ENCODE measurements around the gene CKAP5.
"Not testable (repeated sequence)": the region's sequence is repeated elsewhere in the genome, so short reads cannot be mapped to it uniquely, and the experiment has no call there.

Gene CKAP5

DNA sequence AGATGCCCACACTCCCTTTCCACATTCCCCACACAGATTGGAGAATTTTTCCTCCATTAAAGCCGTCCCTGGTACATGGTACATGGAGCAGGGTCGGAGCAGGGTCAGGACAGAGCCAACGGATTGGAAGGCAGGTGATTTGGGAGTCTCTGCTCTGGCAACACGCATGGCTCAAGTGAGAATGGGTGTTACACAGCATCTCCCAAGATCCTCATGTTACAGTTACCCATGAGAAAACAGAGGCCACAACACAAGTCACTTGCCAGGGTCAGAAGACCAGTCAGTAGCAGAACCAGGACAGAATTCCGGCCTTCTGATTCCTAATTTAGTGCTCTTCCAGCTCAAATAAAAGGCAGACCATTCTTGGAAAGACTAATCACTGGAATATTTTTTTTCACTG lies 134.8 kb downstream of the CKAP5 start:
- no peak overlapping the region for H3K4me3 ChIP-seq (ENCODE audit: low read length)
- H3K79me2 ChIP-seq (ENCODE audit: control insufficient read depth, low read length) = no peaks in the 10 kb centered on the region; the same call in 1 of the 2 replicates
- TF ChIP-seq, protein P1, sequence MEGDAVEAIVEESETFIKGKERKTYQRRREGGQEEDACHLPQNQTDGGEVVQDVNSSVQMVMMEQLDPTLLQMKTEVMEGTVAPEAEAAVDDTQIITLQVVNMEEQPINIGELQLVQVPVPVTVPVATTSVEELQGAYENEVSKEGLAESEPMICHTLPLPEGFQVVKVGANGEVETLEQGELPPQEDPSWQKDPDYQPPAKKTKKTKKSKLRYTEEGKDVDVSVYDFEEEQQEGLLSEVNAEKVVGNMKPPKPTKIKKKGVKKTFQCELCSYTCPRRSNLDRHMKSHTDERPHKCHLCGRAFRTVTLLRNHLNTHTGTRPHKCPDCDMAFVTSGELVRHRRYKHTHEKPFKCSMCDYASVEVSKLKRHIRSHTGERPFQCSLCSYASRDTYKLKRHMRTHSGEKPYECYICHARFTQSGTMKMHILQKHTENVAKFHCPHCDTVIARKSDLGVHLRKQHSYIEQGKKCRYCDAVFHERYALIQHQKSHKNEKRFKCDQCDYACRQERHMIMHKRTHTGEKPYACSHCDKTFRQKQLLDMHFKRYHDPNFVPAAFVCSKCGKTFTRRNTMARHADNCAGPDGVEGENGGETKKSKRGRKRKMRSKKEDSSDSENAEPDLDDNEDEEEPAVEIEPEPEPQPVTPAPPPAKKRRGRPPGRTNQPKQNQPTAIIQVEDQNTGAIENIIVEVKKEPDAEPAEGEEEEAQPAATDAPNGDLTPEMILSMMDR (IDR thresholded peaks at IDR 0.05; ENCODE audit: low read depth, low read length, poor library complexity, severe bottlenecking) = no peak
- no peak for TF ChIP-seq EZH2phosphoT487 (IDR thresholded peaks at IDR 0.05; ENCODE audit: borderline replicate concordance, low read length)
- H3K9me2 ChIP-seq (replicated peaks; ENCODE audit: control insufficient read depth, low read length) = no peaks in the 10 kb centered on the region
- H3K4me1 ChIP-seq (ENCODE audit: control insufficient read depth, low read length) = no peaks in the 10 kb centered on the region
- H3K27ac ChIP-seq (ENCODE audit: low read depth, low read length) = no peak overlapping the region
- H3K9me3 ChIP-seq (ENCODE audit: control insufficient read depth, insufficient read depth, low read length) = no peaks in the 10 kb centered on the region
- H3K36me3 ChIP-seq (ENCODE audit: control insufficient read depth, low read length) = peaks cover 15% of the 10 kb centered on the region
- H4K20me1 ChIP-seq (ENCODE audit: control insufficient read depth, insufficient read depth, low read depth, low read length) = no peaks in the 10 kb centered on the region
- H3F3A ChIP-seq (ENCODE audit: control insufficient read depth, insufficient read depth) = no peaks in the 10 kb centered on the region; the same call in 1 of the 2 replicates
- H3K4me2 ChIP-seq (ENCODE audit: low read length) = no peak overlapping the region
- H3K27me3 ChIP-seq (ENCODE audit: control insufficient read depth, low read length) = no peaks in the 10 kb centered on the region

DNA sequence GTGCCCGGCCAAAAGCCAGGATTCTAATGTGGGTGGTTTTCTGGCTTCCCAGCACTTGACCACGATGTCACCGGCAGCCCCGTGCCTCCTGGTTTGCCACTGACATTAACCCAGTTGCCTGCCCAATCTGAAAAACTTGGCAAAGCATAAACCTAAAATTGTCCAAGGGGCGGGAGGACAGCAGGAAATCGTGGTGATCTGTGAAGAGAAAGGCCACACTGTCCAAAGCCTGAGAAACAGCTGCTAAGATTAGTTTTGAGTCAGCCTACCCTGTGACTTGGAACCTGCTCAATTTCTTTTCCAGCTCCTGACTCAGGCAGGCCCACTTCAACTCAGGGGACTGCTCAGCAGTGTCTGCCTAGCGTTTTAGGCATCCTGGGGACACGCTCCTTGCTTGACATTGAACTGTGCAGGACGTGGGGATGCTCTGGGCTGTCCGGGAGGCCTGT lies 135.2 kb downstream of the CKAP5 start:
- Histone ChIP-seq H4K20me1 (ENCODE audit: control insufficient read depth, insufficient read depth, low read depth, low read length) (no peaks in the 10 kb centered on the region), H3K79me2 (ENCODE audit: control insufficient read depth, low read length) (no peaks in the 10 kb centered on the region; the same call in 1 of the 2 replicates), H3K4me2 (ENCODE audit: low read length) (no peak overlapping the region), H3F3A (ENCODE audit: control insufficient read depth, insufficient read depth) (no peaks in the 10 kb centered on the region; the same call in 1 of the 2 replicates), H3K9me3 (ENCODE audit: control insufficient read depth, insufficient read depth, low read length) (no peaks in the 10 kb centered on the region), H3K27me3 (ENCODE audit: control insufficient read depth, low read length) (no peaks in the 10 kb centered on the region), H3K4me3 (ENCODE audit: low read length) (no peak overlapping the region), H3K36me3 (ENCODE audit: control insufficient read depth, low read length) (peaks cover 18% of the 10 kb centered on the region), H3K27ac (ENCODE audit: low read depth, low read length) (no peak overlapping the region), H3K4me1 (ENCODE audit: control insufficient read depth, low read length) (no peaks in the 10 kb centered on the region), H3K9me2 (replicated peaks; ENCODE audit: control insufficient read depth, low read length) (no peaks in the 10 kb centered on the region)
- TF ChIP-seq EZH2phosphoT487 (IDR thresholded peaks at IDR 0.05; ENCODE audit: borderline replicate concordance, low read length) = no peak
- TF ChIP-seq, protein P1 (IDR thresholded peaks at IDR 0.05; ENCODE audit: low read depth, low read length, poor library complexity, severe bottlenecking) = no peak

DNA sequence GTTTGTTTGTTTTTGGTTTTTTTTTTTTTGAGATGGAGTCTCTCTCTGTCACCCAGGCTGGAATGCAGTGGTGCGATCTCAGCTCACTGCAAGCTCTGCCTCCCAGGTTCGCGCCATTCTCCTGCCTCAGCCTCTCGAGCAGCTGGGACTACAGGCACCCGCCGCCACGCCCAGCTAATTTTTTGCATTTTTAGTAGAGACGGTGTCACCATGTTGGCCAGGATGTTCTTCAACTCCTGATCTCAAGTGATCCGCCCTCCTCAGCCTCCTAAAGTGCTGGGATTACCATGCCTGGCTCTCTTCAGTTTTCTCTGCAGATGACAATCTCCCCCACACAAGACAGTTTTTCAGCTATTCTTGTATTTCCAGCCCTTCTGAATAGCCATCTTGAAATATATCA lies 136.7 kb downstream of the CKAP5 start:
- not testable (repeated sequence) for H3K4me3 ChIP-seq (ENCODE audit: low read length); H3K4me1 ChIP-seq (ENCODE audit: control insufficient read depth, low read length); H3K9me2 ChIP-seq (replicated peaks; ENCODE audit: control insufficient read depth, low read length); H3F3A ChIP-seq (ENCODE audit: control insufficient read depth, insufficient read depth); H4K20me1 ChIP-seq (ENCODE audit: control insufficient read depth, insufficient read depth, low read depth, low read length); H3K27ac ChIP-seq (ENCODE audit: low read depth, low read length); H3K27me3 ChIP-seq (ENCODE audit: control insufficient read depth, low read length); H3K9me3 ChIP-seq (ENCODE audit: control insufficient read depth, insufficient read depth, low read length); H3K79me2 ChIP-seq (ENCODE audit: control insufficient read depth, low read length); H3K4me2 ChIP-seq (ENCODE audit: low read length)
- H3K36me3 ChIP-seq (ENCODE audit: control insufficient read depth, low read length) = peaks cover 32% of the 10 kb centered on the region

DNA sequence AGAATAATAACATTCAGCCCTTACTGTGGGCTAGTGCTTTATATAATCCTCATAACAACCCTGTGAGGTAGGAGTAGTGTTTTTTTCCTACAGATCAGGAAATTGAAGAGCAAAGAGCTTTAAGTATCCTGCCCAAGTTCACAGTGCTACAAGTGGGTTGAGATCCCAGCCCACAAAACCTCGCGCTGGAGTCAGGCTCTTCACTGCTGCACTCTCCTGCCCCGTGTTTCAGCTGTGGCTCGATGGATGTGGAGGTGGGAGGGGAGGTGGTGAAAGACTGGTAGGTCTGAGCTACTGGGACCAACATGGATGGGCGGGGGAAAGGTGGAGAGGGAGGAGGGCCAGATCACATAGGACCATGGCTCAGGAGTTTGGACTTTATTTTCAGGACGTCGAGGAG lies 139.2 kb downstream of the CKAP5 start:
- no peak for TF ChIP-seq EZH2phosphoT487 (IDR thresholded peaks at IDR 0.05; ENCODE audit: borderline replicate concordance, low read length)
- Histone ChIP-seq H3K9me3 (ENCODE audit: control insufficient read depth, insufficient read depth, low read length) (no peaks in the 10 kb centered on the region), H3K79me2 (ENCODE audit: control insufficient read depth, low read length) (peaks cover 21% of the 10 kb centered on the region)

More for the DNA sequence above, 139.2 kb downstream of the CKAP5 start:
- Histone ChIP-seq H3K4me2 (ENCODE audit: low read length) (no peak overlapping the region), H3K4me1 (ENCODE audit: control insufficient read depth, low read length) (peaks cover 11% of the 10 kb centered on the region), H3K27me3 (ENCODE audit: control insufficient read depth, low read length) (no peaks in the 10 kb centered on the region), H3K9me2 (replicated peaks; ENCODE audit: control insufficient read depth, low read length) (no peaks in the 10 kb centered on the region), H3F3A (ENCODE audit: control insufficient read depth, insufficient read depth) (no peaks in the 10 kb centered on the region; the same call in 1 of the 2 replicates), H3K36me3 (ENCODE audit: control insufficient read depth, low read length) (peaks cover 52% of the 10 kb centered on the region), H4K20me1 (ENCODE audit: control insufficient read depth, insufficient read depth, low read depth, low read length) (no peaks in the 10 kb centered on the region), H3K27ac (ENCODE audit: low read depth, low read length) (no peak overlapping the region), H3K4me3 (ENCODE audit: low read length) (no peak overlapping the region)

All from DOHH2 (cell line).